ENCODE results near the gene SMCHD1. TPM values are rescaled to one million over a fixed set of nuclear protein-coding genes. Genes with fewer than 3 reads are reported as not detected.

SMCHD1 gene
- total RNA-seq, 1 experiment from 2014 or later: 33.0 TPM

DNA sequence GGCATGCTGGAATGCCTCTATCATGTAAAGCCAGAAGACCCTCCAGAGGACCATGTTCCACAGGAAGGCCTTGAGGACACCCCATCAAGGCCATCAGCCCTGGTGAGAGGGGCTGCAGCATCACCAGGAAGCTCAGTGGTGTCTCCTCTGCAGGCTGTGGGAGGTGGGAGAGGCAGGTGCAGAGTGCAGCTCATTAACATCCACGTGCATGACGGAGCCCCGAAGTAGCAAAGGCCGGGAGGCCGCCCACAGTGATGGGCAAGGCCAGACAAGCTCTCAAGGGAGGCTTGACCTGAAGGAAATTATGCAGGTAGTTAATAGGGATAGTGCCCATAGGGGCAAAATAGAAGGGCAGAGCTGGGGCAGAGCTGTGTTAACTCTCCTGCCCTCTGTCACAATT lies 30.3 kb upstream of the SMCHD1 start:
- H3K27me3 Mint-ChIP-seq (ENCODE audit: low read depth): no peaks in the 10 kb centered on the region
- H3K4me1 Mint-ChIP-seq: no peaks in the 10 kb centered on the region
- ATAC-seq (no peak), DNase-seq (ENCODE audit: low spot score) (no peak)
- peaks cover 3% of the 10 kb centered on the region; the same call in 1 of the 2 replicates for H3K9me3 Mint-ChIP-seq
- H3K4me3 Mint-ChIP-seq: no peak overlapping the region
- H3K36me3 Mint-ChIP-seq: no peaks in the 10 kb centered on the region
- no peak overlapping the region for H3K27ac Mint-ChIP-seq
- ChIA-PET CTCF (no interaction called here), POLR2A (no interaction called here)
- TF ChIP-seq KAT7 (CRISPR knock-in tag; IDR thresholded peaks at IDR 0.05; ENCODE audit: borderline replicate concordance) (no peak), NFE2L1 (CRISPR knock-in tag; IDR thresholded peaks at IDR 0.05) (no peak), SMAD4 (CRISPR knock-in tag; IDR thresholded peaks at IDR 0.05) (no peak), SP1 (CRISPR knock-in tag; conservative IDR thresholded peaks at IDR 0.05) (no peak), ZNF232 (CRISPR knock-in tag; IDR thresholded peaks at IDR 0.05) (no peak), OVOL2 (CRISPR knock-in tag; IDR thresholded peaks at IDR 0.05; ENCODE audit: borderline replicate concordance) (no peak), ZBTB21 (CRISPR knock-in tag; IDR thresholded peaks at IDR 0.05; ENCODE audit: borderline replicate concordance) (no peak), ATF1 (CRISPR knock-in tag; IDR thresholded peaks at IDR 0.05) (no peak), FOXK1 (CRISPR knock-in tag; IDR thresholded peaks at IDR 0.05) (no peak), TCF7 (CRISPR knock-in tag; IDR thresholded peaks at IDR 0.05; ENCODE audit: low read depth) (no peak), ZNF121 (CRISPR knock-in tag; IDR thresholded peaks at IDR 0.05) (no peak)
- TF ChIP-seq, protein P1, sequence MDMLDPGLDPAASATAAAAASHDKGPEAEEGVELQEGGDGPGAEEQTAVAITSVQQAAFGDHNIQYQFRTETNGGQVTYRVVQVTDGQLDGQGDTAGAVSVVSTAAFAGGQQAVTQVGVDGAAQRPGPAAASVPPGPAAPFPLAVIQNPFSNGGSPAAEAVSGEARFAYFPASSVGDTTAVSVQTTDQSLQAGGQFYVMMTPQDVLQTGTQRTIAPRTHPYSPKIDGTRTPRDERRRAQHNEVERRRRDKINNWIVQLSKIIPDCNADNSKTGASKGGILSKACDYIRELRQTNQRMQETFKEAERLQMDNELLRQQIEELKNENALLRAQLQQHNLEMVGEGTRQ (CRISPR knock-in tag; IDR thresholded peaks at IDR 0.05): no peak
- TF ChIP-seq, protein P2, sequence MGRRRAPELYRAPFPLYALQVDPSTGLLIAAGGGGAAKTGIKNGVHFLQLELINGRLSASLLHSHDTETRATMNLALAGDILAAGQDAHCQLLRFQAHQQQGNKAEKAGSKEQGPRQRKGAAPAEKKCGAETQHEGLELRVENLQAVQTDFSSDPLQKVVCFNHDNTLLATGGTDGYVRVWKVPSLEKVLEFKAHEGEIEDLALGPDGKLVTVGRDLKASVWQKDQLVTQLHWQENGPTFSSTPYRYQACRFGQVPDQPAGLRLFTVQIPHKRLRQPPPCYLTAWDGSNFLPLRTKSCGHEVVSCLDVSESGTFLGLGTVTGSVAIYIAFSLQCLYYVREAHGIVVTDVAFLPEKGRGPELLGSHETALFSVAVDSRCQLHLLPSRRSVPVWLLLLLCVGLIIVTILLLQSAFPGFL (CRISPR knock-in tag; IDR thresholded peaks at IDR 0.05; ENCODE audit: borderline replicate concordance): no peak
- TF ChIP-seq, protein P3, sequence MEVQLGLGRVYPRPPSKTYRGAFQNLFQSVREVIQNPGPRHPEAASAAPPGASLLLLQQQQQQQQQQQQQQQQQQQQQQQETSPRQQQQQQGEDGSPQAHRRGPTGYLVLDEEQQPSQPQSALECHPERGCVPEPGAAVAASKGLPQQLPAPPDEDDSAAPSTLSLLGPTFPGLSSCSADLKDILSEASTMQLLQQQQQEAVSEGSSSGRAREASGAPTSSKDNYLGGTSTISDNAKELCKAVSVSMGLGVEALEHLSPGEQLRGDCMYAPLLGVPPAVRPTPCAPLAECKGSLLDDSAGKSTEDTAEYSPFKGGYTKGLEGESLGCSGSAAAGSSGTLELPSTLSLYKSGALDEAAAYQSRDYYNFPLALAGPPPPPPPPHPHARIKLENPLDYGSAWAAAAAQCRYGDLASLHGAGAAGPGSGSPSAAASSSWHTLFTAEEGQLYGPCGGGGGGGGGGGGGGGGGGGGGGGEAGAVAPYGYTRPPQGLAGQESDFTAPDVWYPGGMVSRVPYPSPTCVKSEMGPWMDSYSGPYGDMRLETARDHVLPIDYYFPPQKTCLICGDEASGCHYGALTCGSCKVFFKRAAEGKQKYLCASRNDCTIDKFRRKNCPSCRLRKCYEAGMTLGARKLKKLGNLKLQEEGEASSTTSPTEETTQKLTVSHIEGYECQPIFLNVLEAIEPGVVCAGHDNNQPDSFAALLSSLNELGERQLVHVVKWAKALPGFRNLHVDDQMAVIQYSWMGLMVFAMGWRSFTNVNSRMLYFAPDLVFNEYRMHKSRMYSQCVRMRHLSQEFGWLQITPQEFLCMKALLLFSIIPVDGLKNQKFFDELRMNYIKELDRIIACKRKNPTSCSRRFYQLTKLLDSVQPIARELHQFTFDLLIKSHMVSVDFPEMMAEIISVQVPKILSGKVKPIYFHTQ (CRISPR knock-in tag; IDR thresholded peaks at IDR 0.05): no peak
- TF ChIP-seq, protein P4, sequence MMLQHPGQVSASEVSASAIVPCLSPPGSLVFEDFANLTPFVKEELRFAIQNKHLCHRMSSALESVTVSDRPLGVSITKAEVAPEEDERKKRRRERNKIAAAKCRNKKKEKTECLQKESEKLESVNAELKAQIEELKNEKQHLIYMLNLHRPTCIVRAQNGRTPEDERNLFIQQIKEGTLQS (CRISPR knock-in tag; conservative IDR thresholded peaks at IDR 0.05): no peak
- TF ChIP-seq, protein P5, sequence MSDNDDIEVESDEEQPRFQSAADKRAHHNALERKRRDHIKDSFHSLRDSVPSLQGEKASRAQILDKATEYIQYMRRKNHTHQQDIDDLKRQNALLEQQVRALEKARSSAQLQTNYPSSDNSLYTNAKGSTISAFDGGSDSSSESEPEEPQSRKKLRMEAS (CRISPR knock-in tag; IDR thresholded peaks at IDR 0.05): no peak
- TF ChIP-seq, protein P6, sequence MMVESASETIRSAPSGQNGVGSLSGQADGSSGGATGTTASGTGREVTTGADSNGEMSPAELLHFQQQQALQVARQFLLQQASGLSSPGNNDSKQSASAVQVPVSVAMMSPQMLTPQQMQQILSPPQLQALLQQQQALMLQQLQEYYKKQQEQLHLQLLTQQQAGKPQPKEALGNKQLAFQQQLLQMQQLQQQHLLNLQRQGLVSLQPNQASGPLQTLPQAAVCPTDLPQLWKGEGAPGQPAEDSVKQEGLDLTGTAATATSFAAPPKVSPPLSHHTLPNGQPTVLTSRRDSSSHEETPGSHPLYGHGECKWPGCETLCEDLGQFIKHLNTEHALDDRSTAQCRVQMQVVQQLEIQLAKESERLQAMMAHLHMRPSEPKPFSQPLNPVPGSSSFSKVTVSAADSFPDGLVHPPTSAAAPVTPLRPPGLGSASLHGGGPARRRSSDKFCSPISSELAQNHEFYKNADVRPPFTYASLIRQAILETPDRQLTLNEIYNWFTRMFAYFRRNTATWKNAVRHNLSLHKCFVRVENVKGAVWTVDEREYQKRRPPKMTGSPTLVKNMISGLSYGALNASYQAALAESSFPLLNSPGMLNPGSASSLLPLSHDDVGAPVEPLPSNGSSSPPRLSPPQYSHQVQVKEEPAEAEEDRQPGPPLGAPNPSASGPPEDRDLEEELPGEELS (CRISPR knock-in tag; IDR thresholded peaks at IDR 0.05): no peak
- TF ChIP-seq, protein P7, sequence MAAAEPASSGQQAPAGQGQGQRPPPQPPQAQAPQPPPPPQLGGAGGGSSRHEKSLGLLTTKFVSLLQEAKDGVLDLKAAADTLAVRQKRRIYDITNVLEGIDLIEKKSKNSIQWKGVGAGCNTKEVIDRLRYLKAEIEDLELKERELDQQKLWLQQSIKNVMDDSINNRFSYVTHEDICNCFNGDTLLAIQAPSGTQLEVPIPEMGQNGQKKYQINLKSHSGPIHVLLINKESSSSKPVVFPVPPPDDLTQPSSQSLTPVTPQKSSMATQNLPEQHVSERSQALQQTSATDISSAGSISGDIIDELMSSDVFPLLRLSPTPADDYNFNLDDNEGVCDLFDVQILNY (CRISPR knock-in tag; IDR thresholded peaks at IDR 0.05): no peak

DNA sequence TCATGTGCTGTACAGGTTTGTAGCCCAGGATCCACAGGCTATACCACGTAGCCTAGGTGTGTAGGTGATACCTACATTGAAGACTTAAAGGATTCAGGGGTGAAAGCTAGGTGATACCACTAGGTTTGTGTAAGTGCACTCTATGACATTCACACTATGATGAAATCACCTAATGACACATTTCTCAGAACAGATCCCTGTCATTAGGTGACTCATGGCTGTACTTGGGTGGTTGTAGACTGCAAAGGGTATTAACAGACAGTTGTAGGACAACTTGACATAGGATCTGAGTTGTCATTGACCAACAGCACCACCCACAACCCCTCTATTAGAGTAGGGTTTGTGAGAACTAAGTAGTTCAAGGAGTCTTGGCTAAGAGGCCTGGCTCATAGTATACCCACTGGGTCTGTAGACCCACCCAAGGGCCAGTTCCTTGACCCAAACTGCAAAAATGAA lies 27.7 kb upstream of the SMCHD1 start:
- POLR2A ChIA-PET: interaction anchor here (0.8 kb wide), 1 partner anchor 469 kb away, joined by 3 read pairs; no protein-coding TSS in a partner anchor
- no peaks in the 10 kb centered on the region for H3K36me3 Mint-ChIP-seq
- no peaks in the 10 kb centered on the region for H3K27me3 Mint-ChIP-seq (ENCODE audit: low read depth)
- peaks cover 20% of the 10 kb centered on the region for H3K9me3 Mint-ChIP-seq
- ATAC-seq: no peak
- CTCF ChIA-PET: no interaction called here
- no peaks in the 10 kb centered on the region for H3K4me1 Mint-ChIP-seq
- DNase-seq (ENCODE audit: low spot score): no peak
- H3K4me3 Mint-ChIP-seq: no peak overlapping the region
- no peak overlapping the region for H3K27ac Mint-ChIP-seq
- TF ChIP-seq KAT7 (CRISPR knock-in tag; IDR thresholded peaks at IDR 0.05; ENCODE audit: borderline replicate concordance) (no peak), TEAD1 (CRISPR knock-in tag; IDR thresholded peaks at IDR 0.05) (no peak), NR3C1 (CRISPR knock-in tag; conservative IDR thresholded peaks at IDR 0.05; ENCODE audit: low read depth) (no peak), MXD4 (CRISPR knock-in tag; IDR thresholded peaks at IDR 0.05; ENCODE audit: borderline replicate concordance) (no peak), NFATC4 (CRISPR knock-in tag; IDR thresholded peaks at IDR 0.05) (no peak), ZNF232 (CRISPR knock-in tag; IDR thresholded peaks at IDR 0.05) (no peak), NR2C2 (CRISPR knock-in tag; IDR thresholded peaks at IDR 0.05) (no peak), TP53 (CRISPR knock-in tag; IDR thresholded peaks at IDR 0.05) (no peak), ETV6 (CRISPR knock-in tag; IDR thresholded peaks at IDR 0.05) (no peak)
- TF ChIP-seq, protein P4 (CRISPR knock-in tag; conservative IDR thresholded peaks at IDR 0.05): no peak
- TF ChIP-seq, protein P8, sequence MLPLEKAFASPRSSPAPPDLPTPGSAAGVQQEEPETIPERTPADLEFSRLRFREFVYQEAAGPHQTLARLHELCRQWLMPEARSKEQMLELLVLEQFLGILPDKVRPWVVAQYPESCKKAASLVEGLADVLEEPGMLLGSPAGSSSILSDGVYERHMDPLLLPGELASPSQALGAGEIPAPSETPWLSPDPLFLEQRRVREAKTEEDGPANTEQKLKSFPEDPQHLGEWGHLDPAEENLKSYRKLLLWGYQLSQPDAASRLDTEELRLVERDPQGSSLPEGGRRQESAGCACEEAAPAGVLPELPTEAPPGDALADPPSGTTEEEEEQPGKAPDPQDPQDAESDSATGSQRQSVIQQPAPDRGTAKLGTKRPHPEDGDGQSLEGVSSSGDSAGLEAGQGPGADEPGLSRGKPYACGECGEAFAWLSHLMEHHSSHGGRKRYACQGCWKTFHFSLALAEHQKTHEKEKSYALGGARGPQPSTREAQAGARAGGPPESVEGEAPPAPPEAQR (CRISPR knock-in tag; IDR thresholded peaks at IDR 0.05): no peak
- TF ChIP-seq, protein P5 (CRISPR knock-in tag; IDR thresholded peaks at IDR 0.05): no peak
